Caco-2 (cell line): ENCODE results near the gene OGFOD3. TPM values are rescaled to one million over a fixed set of nuclear protein-coding genes. Genes with fewer than 3 reads are reported as not detected.

Experiments
- BruUV-seq: library from RNA; stranded (reverse); fragments of 400-500 nt; replicated peaks from 2 replicates; lab custom pipeline; 2021; lab: Mats Ljungman, UMichigan
- CTCF ChIA-PET: fragments of 300-600 bp; sonication (Branson Sonifier 250); formaldehyde crosslinking; loops from one replicate; lab custom pipeline; 2022; ENCODE audit warnings: antibody characterized with exemption; lab: Charles Lee
- POLR2A ChIA-PET: fragments of 300-600 bp; sonication (Branson Sonifier 250); formaldehyde crosslinking; loops from one replicate; lab custom pipeline; 2022; ENCODE audit warnings: antibody characterized with exemption; lab: Charles Lee
- DNase-seq, 2 experiments: peaks; one replicate each; pipeline versions ENCODE4 v3.0.0 to v3.0.0-alpha.2; 2020 to 2022
- H3K27me3 ChIP-seq: replicated peaks from 2 replicates; pipeline ENCODE4 v1.6.0; 2011; ENCODE audit warnings: low read length; ENCODE audit not compliant: control insufficient read depth, insufficient read depth
- H3K36me3 ChIP-seq: 2 replicates; pipeline ENCODE4 v1.5.1; 2011; ENCODE audit warnings: low read length; ENCODE audit not compliant: control insufficient read depth, insufficient read depth
- H3K4me1 ChIP-seq: fragments of 250-450 bp; sonication (Bioruptor Pico); 2 replicates; pipeline ENCODE4 v1.5.1; 2020; ENCODE audit warnings: mild to moderate bottlenecking
- H3K4me3 ChIP-seq: 2 replicates; pipeline ENCODE4 v1.5.1; 2011; ENCODE audit warnings: low read depth, mild to moderate bottlenecking, control low read depth, low read length
- H3K9me3 ChIP-seq: fragments of 250-450 bp; sonication (Bioruptor Pico); 2 replicates; pipeline ENCODE4 v1.5.1; 2020; ENCODE audit warnings: mild to moderate bottlenecking, moderate library complexity
- H3K27ac Mint-ChIP-seq: one replicate; pipeline ENCODE4 v1.8.0; 2022; ENCODE audit warnings: mixed read lengths; ENCODE audit not compliant: unreplicated experiment
- H3K27me3 Mint-ChIP-seq: one replicate; pipeline ENCODE4 v1.8.0; 2022; ENCODE audit warnings: mixed read lengths; ENCODE audit not compliant: insufficient read depth, unreplicated experiment
- H3K36me3 Mint-ChIP-seq: one replicate; pipeline ENCODE4 v1.8.0; 2022; ENCODE audit warnings: mild to moderate bottlenecking, mixed read lengths; ENCODE audit not compliant: insufficient read depth, unreplicated experiment
- H3K4me1 Mint-ChIP-seq: one replicate; pipeline ENCODE4 v1.8.0; 2022; ENCODE audit warnings: low read depth, mixed read lengths; ENCODE audit not compliant: unreplicated experiment
- H3K4me3 Mint-ChIP-seq: one replicate; pipeline ENCODE4 v1.8.0; 2022; ENCODE audit warnings: mild to moderate bottlenecking, moderate library complexity, mixed read lengths; ENCODE audit not compliant: unreplicated experiment
- H3K9me3 Mint-ChIP-seq: one replicate; pipeline ENCODE4 v1.8.0; 2022; ENCODE audit warnings: mixed read lengths; ENCODE audit not compliant: unreplicated experiment
- intact Hi-C: fragments of 100-400 bp; cut with micrococcal nuclease; formaldehyde crosslinking; loops from one replicate; pipeline ENCODE4 v1.10.0; 2022; ENCODE audit not compliant: unreplicated experiment
- total RNA-seq: library from RNA; stranded (reverse); gene quantifications from 2 replicates; pipeline ENCODE4 v1.2.3, GENCODE V29; 2022
- TF ChIP-seq, protein P1 (sequence below), 2 experiments: fragments of 200-600 bp in 1 of 2; IDR thresholded peaks; 1 replicate in 1 of 2; 2 replicates in 1 of 2; pipeline versions ENCODE4 v1.5.1 to v1.8.0; 2011 to 2022; ENCODE audit warnings: antibody characterized with exemption in 1 of 2, control low read depth in 1 of 2, inconsistent platforms in 1 of 2, low read depth in 1 of 2, low read length in 1 of 2, mild to moderate bottlenecking in 1 of 2, moderate library complexity in 1 of 2; ENCODE audit not compliant: insufficient read depth in 1 of 2, severe bottlenecking in 1 of 2, unreplicated experiment in 1 of 2

OGFOD3 gene
- total RNA-seq, 1 experiment from 2014 or later, result 51.2 TPM

DNA sequence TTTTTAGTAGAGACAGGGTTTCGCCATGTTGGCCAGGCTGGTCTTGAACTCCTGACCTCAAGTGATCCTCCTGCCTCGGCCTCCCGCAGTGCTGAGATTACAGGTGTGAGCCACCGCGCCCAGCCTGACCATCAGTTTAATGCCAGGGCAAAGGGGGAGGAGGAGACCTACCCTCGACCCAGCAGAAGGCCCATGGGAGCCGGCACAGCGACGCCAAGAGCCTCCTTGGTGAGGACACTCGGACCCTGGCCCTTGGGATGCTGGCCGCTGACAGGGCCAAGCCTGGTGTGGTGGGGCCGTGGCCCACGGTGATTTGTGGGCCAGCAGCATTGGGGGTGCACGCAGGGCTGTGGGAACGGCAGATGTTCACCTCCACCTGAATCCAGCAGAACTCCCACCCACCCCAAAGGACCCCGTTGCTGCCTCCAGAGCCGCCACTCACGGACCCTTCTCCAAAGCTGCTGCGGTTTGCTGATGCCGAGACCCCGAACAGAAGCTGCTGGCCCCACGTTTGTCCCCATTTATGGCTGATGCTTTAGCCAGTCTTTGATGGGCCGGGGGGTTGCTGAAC is 26.8 kb downstream of the OGFOD3 start:
- Mint-ChIP-seq H3K27me3 (no peaks in the 10 kb centered on the region), H3K36me3 (peaks cover 13% of the 10 kb centered on the region), H3K4me3 (no peak overlapping the region), H3K4me1 (peaks cover 10% of the 10 kb centered on the region), H3K27ac (no peak overlapping the region), H3K9me3 (no peaks in the 10 kb centered on the region)
- TF ChIP-seq, protein P1, sequence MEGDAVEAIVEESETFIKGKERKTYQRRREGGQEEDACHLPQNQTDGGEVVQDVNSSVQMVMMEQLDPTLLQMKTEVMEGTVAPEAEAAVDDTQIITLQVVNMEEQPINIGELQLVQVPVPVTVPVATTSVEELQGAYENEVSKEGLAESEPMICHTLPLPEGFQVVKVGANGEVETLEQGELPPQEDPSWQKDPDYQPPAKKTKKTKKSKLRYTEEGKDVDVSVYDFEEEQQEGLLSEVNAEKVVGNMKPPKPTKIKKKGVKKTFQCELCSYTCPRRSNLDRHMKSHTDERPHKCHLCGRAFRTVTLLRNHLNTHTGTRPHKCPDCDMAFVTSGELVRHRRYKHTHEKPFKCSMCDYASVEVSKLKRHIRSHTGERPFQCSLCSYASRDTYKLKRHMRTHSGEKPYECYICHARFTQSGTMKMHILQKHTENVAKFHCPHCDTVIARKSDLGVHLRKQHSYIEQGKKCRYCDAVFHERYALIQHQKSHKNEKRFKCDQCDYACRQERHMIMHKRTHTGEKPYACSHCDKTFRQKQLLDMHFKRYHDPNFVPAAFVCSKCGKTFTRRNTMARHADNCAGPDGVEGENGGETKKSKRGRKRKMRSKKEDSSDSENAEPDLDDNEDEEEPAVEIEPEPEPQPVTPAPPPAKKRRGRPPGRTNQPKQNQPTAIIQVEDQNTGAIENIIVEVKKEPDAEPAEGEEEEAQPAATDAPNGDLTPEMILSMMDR (IDR thresholded peaks at IDR 0.05; ENCODE audit: insufficient read depth in 1 of 2, low read depth in 1 of 2, low read length in 1 of 2, severe bottlenecking in 1 of 2, unreplicated experiment in 1 of 2), result no peak
- ChIA-PET CTCF (no interaction called here), POLR2A (no interaction called here)
- peaks cover 1% of the 10 kb centered on the region; the same call in 1 of the 2 replicates for H3K36me3 ChIP-seq
- no peaks in the 10 kb centered on the region for H3K9me3 ChIP-seq
- H3K4me3 ChIP-seq, result no peak overlapping the region
- no peaks in the 10 kb centered on the region for H3K27me3 ChIP-seq
- H3K4me1 ChIP-seq, result peaks cover 13% of the 10 kb centered on the region
- no peak for DNase-seq
- no TSS peak for BruUV-seq
- intact Hi-C loops, result no loop called here

DNA sequence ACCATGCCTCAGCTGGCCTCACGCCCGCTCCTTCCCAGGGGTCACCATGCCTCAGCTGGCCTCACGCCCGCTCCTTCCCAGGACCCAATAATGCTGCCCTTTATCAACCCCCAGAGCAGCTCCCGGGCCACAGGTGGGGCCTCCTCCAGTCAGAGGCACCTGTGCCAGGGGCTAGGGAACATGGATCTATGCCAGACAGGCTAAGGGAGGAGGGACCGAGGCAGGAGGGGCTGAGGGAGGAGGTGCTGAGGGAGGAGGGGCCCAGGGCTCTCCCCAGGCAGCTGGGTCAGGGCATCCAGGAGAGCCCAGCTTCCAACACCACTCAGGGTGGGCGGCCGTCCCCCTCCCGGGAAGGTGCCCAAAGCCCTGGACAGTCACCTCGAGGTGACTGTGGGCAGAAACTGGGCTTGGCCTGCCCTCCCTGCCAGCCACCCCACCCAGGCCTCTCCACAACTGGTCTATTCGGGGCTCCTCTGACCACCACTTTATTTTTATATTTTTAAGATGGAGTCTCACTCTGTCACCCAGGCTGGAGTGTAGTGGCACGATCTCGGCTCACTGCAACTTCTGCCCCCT is 27.4 kb downstream of the OGFOD3 start:
- POLR2A ChIA-PET, result no interaction called here
- Histone ChIP-seq H3K4me3 (no peak overlapping the region), H3K27me3 (no peaks in the 10 kb centered on the region), H3K36me3 (peaks cover 1% of the 10 kb centered on the region; the same call in 1 of the 2 replicates), H3K4me1 (peaks cover 14% of the 10 kb centered on the region), H3K9me3 (no peaks in the 10 kb centered on the region)
- CTCF ChIA-PET, result no interaction called here
- H3K27me3 Mint-ChIP-seq, result no peaks in the 10 kb centered on the region
- intact Hi-C loops, result no loop called here
- no peak for DNase-seq
- H3K9me3 Mint-ChIP-seq, result no peaks in the 10 kb centered on the region
- H3K4me3 Mint-ChIP-seq, result no peak overlapping the region
- H3K36me3 Mint-ChIP-seq, result peaks cover 11% of the 10 kb centered on the region
- H3K4me1 Mint-ChIP-seq, result peaks cover 4% of the 10 kb centered on the region
- no peak overlapping the region for H3K27ac Mint-ChIP-seq
- BruUV-seq, result no TSS peak
- TF ChIP-seq, protein P1 (IDR thresholded peaks at IDR 0.05; ENCODE audit: insufficient read depth in 1 of 2, low read depth in 1 of 2, low read length in 1 of 2, severe bottlenecking in 1 of 2, unreplicated experiment in 1 of 2), result no peak

DNA sequence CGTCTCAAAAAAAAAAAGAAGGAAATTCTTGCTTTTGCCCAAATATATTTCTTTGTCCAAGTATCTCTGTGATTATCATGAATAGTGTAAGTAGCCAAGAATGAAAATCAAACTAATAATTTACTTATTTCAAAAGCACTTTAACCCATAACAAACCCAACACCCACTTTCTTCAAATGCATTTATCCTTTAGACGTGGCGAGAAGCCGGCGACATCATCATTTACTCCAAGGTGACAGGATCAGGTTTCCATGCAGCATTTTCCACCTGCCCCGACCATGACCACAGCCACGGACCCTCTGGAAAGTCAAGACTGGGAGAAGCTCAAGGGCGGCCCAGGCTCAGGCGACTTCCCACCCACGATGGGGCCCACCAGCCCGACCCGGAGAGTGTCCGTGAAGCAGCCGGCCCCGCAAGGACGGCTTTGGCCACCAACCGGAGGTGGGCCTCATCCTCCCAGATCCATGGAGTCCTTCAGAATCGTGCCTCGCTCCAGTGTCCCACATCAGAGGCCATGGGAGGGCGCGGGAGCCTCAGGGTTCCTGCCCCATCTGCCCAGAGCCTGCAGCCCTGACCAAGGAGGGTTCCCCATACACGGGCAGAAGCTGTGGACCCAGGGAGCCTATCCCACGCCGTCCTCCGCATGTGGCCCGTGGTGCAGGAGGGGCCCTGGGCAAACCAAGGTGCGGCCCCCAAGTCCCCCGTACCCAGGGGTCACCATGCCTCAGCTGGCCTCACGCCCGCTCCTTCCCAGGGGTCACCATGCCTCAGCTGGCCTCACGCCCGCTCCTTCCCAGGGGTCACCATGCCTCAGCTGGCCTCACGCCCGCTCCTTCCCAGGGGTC is 28.1 kb downstream of the OGFOD3 start:
- H3K9me3 Mint-ChIP-seq, result no peaks in the 10 kb centered on the region
- H3K4me1 ChIP-seq, result peaks cover 14% of the 10 kb centered on the region
- no peaks in the 10 kb centered on the region for H3K27me3 Mint-ChIP-seq
- H3K4me1 Mint-ChIP-seq, result no peaks in the 10 kb centered on the region
- no TSS peak for BruUV-seq
- H3K4me3 ChIP-seq, result no peak overlapping the region
- CTCF ChIA-PET, result no interaction called here
- H3K36me3 ChIP-seq, result peaks cover 1% of the 10 kb centered on the region; the same call in 1 of the 2 replicates
- H3K9me3 ChIP-seq, result no peaks in the 10 kb centered on the region
- H3K27ac Mint-ChIP-seq, result no peak overlapping the region
- H3K4me3 Mint-ChIP-seq, result no peak overlapping the region
- DNase-seq, result no peak
- POLR2A ChIA-PET, result no interaction called here
- H3K36me3 Mint-ChIP-seq, result peaks cover 11% of the 10 kb centered on the region
- intact Hi-C loops, result no loop called here
- TF ChIP-seq, protein P1 (IDR thresholded peaks at IDR 0.05; ENCODE audit: insufficient read depth in 1 of 2, low read depth in 1 of 2, low read length in 1 of 2, severe bottlenecking in 1 of 2, unreplicated experiment in 1 of 2), result no peak
- no peaks in the 10 kb centered on the region for H3K27me3 ChIP-seq
